Hepatocyte (in vitro differentiated cells): Measurements from ENCODE around the gene SERINC4.
"Not testable (repeated sequence)": the region's sequence is repeated elsewhere in the genome, so short reads cannot be mapped to it uniquely, and the experiment has no call there.

Source experiments
- EZH2 ChIP-seq: fragments of 200-600 bp; sonication (generic); IDR thresholded peaks from 2 replicates; pipeline ENCODE4 v1.6.1; 2016; ENCODE audit warnings: antibody characterized with exemption, mild to moderate bottlenecking, borderline replicate concordance
- TF ChIP-seq, protein P1 (sequence below): fragments of 200-600 bp; sonication (generic); IDR thresholded peaks from 2 replicates; pipeline ENCODE4 v1.5.1; 2016; ENCODE audit warnings: antibody characterized with exemption, mild to moderate bottlenecking; ENCODE audit not compliant: poor library complexity

DNA sequence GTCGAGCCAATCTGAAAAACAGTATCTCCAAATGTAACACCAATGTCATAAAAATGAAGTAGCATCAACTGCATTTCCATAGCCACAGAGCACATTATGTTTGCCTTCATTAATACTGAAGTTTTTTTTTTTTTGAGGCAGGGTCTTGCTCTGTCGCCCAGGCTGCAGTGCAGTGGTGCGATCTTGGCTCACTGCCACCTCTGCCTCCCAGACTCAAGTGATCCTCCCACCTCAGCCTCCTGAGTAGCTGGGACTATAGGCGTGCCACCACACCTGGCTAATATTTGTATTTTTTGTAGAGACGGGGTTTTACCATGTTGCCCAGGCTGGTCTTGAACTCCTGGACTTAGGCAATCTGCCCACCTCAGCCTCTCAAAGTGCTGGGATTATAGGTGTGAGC is 15.0 kb upstream of the SERINC4 start:
- not testable (repeated sequence) for TF ChIP-seq EZH2
- TF ChIP-seq, protein P1, sequence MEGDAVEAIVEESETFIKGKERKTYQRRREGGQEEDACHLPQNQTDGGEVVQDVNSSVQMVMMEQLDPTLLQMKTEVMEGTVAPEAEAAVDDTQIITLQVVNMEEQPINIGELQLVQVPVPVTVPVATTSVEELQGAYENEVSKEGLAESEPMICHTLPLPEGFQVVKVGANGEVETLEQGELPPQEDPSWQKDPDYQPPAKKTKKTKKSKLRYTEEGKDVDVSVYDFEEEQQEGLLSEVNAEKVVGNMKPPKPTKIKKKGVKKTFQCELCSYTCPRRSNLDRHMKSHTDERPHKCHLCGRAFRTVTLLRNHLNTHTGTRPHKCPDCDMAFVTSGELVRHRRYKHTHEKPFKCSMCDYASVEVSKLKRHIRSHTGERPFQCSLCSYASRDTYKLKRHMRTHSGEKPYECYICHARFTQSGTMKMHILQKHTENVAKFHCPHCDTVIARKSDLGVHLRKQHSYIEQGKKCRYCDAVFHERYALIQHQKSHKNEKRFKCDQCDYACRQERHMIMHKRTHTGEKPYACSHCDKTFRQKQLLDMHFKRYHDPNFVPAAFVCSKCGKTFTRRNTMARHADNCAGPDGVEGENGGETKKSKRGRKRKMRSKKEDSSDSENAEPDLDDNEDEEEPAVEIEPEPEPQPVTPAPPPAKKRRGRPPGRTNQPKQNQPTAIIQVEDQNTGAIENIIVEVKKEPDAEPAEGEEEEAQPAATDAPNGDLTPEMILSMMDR, result not testable (repeated sequence)
